Fibroblast of upper back skin (primary cell): ENCODE measurements around the gene C1orf198.

ENCODE experiments used
- DNase-seq: peaks from one replicate; pipeline ENCODE4 v3.0.0-alpha.2; 2013

C1orf198 gene

DNA sequence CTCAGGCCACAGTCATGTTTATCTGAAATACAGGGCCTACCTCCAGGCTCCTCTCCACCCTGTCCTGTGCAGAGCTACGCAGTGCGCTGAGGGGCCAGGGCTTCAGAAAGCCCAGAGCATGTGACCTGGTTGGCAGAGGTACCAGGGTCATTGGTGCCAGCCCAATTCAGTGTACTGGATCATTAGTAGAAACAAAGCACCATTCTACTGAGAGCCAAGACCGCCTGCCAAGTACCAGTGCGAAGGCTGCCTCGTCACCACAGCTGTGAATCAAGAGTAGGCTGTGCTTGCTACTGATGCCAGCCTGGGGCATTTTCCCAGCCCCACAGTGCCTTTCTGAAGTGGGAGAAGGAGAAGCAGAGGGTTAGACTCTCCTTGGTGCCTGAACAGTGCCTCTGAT lies 61.3 kb downstream of the C1orf198 start:
- DNase-seq, result no peak

DNA sequence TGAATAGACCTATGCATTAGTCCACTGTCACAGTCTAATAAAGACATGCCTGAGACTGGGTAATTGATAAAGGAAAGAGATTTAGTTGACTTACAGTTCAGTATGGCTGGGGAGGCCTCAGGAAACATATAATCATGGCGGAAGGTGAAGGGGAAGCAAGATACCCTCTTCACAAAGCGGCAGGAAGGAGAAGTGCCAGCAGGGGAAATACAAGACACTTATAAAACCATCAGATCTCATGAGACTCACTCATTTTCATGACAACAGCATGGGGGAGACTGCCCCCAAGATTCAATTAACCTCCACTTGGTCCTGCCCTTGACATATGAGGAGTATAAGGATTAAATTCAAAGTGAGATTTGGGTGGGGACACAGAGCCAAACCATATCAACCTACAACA lies 61.8 kb downstream of the C1orf198 start:
- no peak for DNase-seq

DNA sequence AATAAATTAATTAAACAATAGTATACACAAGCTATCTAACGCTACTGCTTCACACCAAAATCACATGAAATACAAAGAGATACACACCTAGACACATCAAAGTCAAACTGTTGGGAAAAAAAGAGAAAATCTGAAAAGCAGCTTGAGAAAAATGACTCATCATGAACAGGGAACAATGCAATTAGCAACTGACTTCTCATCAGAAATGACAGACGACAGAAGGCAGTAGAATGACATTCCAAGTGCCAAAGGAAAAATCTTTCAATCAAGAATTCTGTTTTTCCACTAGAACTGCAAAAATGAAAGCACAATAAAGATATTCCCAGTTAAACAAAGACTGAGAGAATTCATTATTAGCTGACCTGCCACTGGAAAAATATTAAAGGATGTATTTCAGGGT lies 63.9 kb downstream of the C1orf198 start:
- no peak for DNase-seq

DNA sequence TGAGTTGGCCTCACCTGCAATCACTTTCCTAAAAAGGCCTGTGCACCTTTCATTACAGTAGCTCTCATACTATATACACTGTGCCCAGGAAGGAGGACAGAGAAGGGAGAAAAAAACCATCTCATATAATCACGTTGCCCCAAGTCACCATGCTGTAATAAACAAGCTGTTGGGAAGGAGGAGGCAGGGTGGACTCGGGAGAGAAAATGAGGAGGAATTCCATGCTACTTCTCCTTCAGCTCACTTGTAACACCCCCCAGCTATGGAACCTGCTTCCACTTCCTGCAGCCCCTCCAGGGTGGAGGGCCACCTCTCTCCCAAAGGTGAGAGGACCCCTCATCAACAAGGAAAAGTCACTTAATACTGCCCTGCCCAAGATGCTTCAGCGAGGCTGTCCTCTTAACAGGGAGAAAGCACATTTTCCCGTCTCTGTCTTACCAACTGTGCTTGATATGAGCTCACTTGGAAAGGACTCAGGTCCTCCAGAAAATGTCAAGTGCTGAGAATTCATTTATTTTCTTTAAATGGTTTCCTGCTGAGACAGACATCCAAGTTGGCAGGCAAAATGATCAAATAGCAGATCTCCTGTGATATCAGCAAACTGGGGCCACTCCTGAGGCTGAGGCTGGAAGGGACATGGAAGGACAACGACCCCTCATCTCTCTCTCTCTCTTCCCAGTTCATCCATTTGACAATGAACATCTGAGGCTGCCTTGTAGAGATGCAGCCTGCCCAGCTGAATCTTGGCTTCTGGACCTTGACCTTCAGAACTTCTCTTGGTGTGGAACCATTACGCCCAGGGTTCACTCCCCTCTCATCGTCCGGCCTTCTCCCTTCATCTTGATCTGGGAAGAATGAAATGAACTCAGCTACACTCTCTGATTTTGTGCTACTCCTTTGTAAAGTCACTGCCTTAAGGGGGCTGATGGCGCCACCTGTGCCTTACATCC lies 67.2 kb downstream of the C1orf198 start:
- DNase-seq, result no peak

DNA sequence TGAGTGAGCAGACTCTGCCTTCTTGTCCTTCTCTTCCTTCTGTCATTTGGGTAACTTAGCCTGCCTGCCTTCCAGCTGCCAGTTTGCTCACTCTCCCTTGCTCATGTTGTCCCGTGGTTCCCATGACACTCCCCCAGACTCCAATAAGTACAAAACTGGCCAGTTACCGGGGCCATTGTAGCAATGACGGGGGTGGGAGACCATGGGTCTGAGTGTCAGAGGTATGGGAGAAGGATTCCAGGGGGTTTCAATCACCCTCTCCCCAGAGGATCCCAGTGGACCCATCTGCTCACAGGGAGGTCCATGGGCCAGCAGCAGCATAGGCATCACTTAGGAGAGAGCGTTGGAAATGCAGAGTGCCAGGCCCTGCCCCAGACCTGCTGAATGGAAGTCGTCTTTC lies 69.8 kb downstream of the C1orf198 start:
- DNase-seq, result no peak

DNA sequence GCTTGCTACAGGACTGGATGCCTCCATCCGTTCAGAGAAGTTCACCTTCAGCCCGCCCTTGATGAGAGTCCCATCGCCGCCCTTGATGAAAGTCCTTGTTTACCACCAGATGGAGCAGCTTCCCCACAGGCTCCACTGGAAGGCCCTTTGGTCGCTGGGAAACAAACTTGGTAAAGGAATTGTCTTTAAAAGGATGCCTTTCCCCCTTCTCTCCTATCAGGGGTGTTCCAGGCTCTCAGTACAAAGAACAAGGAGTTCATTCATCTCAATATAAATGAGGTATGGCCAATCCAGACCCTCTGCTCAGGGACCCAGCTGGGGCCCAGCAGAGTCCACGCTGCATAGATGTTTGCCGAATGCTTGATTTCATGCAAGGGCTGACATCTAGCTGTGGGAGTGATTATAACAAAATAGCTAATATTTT lies 70.4 kb downstream of the C1orf198 start:
- DNase-seq, result peak; percentile 77

GRCh38 chr1:230797376-230797920 lies 70.9 kb downstream of the C1orf198 start:
- DNase-seq, result no peak

GRCh38 chr1:230796626-230797025 lies 71.7 kb downstream of the C1orf198 start:
- DNase-seq, result no peak

GRCh38 chr1:230794871-230795605 lies 73.3 kb downstream of the C1orf198 start:
- no peak for DNase-seq

DNA sequence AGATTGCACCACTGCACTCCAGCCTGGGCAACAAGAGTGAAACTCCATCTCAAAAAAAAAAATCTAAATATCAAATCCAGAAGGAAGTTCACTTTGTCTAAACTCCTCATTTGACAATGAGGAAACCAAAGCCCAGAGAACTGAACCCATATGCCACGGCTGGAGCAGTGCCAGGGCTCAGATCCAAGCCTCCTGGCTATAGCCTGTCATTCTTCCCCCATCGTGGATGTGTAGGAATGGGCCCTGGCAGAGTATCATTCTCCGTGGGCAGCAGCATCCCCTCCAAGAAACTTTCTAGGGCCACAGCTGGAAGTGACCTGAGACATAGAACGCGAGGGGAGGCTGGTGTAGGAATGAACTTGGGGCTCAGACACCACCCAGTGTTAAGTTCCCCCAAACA lies 73.9 kb downstream of the C1orf198 start:
- DNase-seq, result peak; percentile 12

- DNase-seq, result no peak
These were observed 74.9 kb downstream of the C1orf198 start for GRCh38 chr1:230793463-230793745.

GRCh38 chr1:230792691-230793462 lies 75.4 kb downstream of the C1orf198 start:
- DNase-seq, result peak; percentile 9

DNA sequence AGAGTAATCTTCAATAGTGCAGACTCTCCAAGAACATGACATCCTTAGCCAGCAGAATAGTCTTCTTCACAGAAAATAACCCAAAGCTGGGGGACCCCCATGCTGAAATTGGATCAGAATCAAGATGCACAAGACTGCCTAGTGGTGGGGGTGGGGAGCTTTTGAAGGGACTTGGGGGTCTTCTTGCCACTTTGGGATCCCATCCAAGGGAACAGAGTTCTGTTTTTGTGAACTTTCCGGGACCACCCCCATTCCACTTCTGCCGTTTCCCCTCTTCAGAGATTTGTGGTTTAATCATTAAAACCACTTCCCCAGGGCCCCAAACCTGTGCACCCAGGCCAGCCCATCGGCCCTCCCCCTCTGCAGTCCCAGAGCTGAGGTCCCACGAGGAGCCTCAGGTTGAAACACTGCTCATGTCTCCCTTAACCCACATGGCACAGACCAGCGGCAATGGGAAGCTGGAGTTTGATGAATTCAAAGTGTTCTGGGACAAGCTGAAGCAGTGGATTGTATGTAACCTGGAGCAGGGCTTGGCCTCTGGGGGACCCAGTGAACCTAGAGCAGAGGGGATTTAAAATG lies 76.2 kb downstream of the C1orf198 start:
- DNase-seq, result no peak

DNA sequence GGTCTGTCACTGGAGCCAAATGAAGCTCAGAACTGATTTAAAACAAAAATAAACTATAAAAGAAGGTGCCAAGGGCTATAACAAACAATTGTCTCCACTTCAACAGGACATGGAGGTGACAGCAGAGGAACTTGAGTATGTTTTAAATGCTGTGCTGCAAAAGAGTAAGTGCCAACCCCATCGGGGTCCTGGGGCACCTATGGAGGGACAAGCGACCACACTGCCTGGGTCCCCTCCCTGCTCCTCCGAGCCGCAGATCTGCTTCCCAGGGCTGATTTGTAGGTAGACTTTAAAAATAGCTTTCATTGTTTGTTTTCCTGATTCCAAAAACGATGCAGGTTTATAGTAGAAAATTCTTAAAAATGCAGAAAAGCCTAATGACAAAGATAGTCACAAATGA lies 78.3 kb downstream of the C1orf198 start:
- DNase-seq, result no peak

DNA sequence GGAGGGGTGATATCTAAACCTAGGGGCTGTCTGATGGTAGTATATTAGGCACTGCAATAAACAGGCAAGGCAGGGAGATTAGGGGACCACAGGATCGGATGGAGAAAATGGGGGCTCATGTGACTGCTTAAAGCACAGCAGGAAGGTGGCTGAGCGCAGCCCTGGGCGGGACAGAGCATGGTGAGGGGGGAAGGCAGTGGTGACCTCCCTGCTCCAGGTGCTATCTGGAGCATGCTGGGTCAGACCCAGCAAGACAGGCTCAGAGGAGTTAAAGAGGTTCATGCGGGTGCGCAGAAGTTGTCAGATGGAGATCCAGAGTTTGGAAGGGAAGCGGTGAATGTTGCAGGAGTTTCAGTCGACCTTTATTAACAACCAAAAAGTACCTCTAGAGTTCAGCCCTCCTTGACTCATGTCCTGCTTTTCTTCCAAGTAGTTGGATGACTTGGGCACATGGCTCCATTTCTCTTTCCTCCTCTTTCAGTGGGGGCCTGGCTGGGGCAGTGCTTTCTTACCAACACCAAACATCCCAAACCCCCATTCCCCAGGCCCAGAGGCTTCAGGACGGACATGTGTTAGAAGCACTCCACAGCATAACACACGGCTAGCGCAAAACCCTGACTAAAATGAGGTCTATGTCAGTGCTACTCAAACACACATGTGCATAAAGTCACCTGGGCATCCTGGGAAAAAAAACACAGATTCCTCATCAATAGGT lies 79.6 kb downstream of the C1orf198 start:
- no peak for DNase-seq

DNA sequence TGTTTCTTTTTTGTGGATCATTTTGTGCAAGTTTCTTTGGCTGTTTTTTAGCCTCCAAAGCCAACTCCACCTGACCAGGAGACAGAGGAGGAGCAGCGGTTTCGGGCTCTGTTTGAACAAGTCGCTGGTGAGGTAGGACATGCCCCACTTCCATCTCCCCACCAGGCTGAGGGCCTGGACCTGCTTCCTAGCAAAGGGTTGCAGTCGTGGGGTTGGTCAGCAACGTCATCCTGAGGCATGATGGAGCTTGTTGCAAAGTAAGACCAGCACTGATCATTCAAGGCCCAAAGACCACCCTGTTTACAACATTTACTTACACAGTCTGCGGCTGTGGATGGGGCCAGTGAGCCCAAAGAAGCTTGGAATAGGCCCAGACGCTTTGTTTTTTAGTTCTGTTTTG lies 80.8 kb downstream of the C1orf198 start:
- DNase-seq, result no peak
